HG03108 (cell line): Measurements from ENCODE around the gene FNBP1L.

Experiments
- ATAC-seq: cut with Tn5 transposase; IDR thresholded peaks from one replicate; pipeline ENCODE4 v1.9.1; 2021; ENCODE audit warnings: moderate library complexity; ENCODE audit not compliant: unreplicated experiment

The FNBP1L gene

DNA sequence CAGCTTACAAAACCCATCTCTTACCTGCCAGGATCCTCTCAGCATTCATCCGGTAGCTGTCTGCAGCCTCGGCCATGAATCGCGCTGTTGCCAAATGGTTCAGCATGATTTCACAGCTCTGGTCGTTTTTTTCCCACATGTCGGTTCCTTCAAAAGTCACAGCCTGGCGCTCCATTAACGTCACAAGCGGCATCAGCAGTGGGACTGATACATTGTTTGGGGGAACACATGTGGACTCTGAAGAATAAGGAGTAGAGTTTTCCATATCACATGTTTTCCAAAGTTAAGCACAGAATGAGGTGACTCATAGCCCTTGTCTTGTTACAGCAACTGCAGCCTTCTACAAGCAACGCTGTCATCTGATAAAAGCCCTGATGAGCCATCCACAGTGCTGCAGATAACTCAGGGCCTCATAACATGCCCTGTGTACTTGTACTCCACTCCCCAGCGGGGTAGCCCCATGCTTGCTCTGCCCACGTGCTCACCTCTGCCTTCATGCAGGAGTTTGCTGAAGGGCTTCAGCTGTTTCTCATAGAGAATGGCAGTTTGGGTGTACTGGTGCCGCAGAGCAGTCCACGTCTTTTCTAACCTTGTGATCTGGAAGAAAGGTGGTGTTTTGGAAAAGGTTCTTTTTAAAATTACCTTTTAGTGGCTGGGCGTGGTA is 119.5 kb downstream of the FNBP1L start:
- ATAC-seq: no peak

DNA sequence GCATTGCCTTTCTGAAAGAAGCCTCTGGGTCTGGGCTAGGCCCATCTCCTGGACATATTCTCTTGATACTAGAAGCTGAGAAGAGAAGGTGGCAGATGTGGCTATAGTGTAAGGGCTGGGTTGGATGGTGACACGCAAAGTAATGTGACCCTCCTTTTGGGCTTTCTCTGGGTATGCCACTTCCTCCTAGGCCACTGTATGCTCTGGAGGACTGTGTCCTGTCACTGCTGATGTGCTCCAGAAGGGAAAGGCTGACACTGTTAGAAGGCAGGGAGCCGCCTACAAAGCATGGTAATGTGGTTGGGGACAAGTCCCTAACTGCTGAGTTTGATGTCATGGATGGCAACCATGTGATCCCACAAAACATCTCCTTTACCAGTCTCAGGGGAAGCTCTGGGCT is 121.6 kb downstream of the FNBP1L start:
- no peak for ATAC-seq

DNA sequence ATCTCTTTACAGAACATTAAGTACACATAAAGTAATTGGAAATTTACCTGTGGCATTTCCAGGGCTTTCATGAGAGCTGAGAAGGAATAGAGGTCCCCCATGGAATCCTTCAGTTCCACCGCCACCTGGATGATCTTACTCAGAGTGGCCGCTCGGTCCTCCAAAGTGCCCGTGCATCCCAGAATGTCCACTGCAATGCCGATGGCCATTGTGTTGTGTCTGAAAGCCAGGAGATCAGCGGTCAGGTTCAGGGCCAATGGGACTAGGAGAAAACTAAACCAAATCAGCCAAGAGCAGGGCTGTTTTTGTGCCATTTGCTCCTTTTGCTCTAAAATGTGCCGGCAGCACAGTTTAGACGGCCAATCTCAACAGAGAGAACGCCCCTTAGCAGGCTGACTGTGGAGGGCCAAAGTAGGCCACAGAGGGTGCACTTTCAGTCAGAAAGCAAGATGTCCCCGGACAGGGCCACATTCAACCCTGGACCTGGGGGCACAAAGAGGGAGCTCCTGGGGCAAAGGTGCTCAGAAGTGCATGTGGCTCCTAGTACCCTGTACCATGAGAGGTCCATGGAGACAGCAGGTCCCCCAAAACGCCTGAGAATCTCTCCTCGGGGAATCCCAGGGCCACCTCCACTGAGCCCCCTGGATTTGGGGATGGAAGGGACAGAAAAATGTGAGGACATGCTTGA is 123.8 kb downstream of the FNBP1L start:
- no peak for ATAC-seq

GRCh38 chr1:93573940-93574469 is 126.1 kb downstream of the FNBP1L start:
- no peak for ATAC-seq

GRCh38 chr1:93574511-93574910 is 126.6 kb downstream of the FNBP1L start:
- no peak for ATAC-seq

DNA sequence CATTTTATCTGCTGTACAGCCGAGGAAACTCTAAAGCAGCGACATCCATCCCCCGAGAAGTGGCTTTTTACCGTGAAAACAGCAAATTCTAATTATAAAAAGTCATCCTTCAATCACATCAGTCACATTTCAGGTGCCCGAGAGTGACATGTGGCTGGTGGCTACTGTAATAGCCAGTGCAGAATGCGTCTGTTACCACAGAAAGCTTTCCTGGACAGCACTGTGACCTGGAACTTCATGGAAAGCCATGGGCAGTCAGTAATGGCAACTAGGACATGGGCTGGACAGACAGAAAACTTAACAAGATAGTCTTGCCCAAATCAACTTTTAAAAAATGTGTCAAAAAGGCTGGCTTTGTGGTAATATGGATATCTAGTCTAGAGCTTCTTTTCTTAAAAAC is 127.1 kb downstream of the FNBP1L start:
- ATAC-seq: no peak

GRCh38 chr1:93575621-93576284 is 127.8 kb downstream of the FNBP1L start:
- ATAC-seq: no peak

GRCh38 chr1:93576346-93576745 is 128.4 kb downstream of the FNBP1L start:
- ATAC-seq: no peak

GRCh38 chr1:93576746-93577145 is 128.8 kb downstream of the FNBP1L start:
- ATAC-seq: no peak

DNA sequence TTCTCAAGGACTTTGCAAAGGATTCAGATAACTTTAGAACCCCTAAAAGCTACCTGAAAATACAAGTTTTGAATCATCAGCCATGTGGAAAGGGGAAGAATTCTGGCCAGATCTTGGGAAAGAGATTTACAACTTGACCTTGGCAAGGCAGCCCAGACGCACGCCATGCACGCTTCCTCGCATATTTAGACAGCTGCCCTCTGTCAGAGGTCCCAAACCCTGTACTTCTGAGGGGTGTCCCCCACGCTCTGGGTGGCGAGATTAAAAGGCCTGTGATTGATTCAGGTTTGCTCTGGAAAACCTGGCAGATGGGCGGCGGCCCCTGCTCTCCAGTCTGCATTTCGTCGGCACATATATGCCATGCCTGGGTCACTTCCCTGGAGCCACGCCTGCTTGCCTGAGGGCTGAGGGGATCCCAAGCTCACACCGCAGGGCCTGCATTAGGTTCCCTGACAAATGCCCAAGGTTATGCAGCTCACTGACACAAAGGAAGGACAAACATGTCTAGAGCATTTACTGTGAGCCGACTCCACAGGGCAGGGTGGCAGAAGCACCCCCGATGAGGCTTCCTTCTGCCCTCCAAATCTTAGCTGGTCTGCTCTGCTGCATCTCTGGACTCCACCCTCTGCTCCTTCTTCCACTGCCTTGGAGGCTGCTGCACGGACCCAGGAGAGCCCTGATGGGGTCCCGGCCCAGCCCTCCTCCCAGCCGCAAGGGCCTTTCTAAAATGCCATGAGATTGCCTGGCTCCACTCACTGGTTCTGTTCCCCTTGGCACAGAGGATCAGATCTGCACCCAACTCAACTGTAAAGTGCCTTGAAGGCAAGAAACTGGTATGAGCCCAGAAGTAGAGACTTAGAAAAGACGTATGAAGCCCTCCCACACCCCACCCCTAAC is 129.9 kb downstream of the FNBP1L start:
- ATAC-seq: no peak

GRCh38 chr1:93578433-93578830 is 130.5 kb downstream of the FNBP1L start:
- ATAC-seq: no peak

DNA sequence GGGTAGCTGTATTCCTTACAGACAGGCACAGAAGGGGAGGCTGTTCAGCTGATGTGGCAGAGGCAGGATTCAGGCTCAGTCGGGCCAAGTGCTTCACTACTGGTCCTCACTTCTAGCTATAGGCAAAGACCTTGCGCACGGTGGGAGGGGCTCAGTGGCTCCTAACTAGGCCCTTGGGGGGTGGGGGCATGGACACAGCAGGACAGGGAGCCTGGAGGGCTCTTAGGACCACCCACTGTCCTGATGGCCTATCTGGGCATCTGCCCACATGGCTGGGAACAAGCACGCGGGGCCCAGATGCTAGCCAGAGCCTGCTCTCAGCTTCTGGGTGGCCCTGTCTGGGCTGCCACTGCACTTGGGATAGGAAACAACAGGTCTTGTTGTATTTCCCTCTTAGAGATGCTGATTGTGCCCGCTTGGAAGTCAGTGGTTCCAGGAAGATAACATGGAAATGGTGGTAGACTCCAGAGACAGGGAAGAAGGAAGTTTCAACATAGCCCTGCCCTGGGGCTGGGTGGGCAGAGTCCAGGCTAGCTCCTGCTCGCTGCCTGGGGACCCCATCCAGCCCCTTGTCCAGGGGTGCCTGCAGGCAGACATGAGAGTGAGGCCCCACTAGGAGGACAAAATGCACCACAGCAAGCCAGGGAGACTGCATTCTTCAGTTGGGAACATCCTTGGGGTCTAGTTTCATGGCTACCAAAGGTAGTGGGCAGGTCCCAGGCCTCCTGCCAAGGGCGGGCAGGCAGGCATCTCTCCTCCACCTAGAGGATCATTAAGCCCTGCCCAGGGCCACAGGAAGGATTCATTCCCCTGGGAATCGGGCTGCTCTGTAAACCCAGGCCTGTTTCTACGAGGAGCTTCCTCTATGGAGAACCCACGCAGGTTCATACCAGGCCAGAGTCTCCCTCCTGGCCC is 131.2 kb downstream of the FNBP1L start:
- no peak for ATAC-seq

DNA sequence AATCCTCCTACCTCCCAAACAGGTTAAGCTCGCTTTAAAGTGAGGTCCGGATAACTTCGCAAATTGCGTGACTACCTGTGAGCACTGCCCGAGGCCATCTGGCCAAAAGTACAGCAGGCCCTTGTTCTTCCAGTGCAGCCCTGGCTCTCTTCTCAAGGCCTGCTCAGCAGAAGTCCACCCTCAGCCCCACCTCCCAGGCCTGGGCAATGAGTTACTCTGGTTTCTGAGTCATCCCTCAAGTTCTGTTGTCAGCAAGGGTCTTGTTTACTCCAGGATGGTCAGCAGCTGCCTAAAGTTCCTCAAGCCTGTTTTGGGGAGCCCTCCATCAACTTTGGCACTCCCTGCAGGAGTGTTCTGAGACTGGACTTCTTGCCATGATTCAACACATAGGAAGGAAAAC is 132.0 kb downstream of the FNBP1L start:
- no peak for ATAC-seq

GRCh38 chr1:93581917-93582850 is 134.3 kb downstream of the FNBP1L start:
- ATAC-seq: no peak

DNA sequence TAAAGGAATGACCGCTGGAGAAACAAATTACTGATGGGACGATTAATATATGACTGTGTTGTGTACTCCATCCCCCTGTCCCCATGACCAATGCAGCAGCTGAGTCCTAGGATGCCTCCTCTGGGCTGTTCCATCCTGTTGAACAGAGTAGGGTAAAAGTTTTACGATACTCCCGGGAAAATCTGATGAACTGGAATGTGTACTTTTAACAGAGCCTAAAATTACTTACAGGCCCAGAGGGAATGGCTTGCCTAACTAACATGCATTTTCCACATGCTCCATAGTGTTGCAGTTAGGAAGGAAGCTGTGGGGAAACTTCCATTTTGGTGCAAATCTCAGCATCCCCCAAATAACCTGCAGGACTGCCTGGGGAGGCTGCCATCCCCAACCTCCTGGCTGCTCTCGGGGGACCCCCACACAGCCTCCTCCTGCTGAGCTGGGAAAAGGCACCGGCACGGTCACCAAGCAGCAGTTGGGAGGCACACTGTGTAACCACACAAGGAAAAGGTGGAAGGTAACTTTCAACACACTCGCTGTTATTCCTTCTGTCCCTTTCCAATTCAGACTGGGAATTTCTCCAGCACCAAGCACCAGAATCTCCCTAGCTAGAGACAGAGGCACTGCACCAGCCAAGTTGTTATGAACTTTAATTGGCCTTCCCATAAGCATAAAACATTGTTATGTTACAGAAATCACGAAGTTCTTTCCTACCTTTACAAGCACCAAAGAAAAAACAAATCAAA is 136.5 kb downstream of the FNBP1L start:
- ATAC-seq: no peak

DNA sequence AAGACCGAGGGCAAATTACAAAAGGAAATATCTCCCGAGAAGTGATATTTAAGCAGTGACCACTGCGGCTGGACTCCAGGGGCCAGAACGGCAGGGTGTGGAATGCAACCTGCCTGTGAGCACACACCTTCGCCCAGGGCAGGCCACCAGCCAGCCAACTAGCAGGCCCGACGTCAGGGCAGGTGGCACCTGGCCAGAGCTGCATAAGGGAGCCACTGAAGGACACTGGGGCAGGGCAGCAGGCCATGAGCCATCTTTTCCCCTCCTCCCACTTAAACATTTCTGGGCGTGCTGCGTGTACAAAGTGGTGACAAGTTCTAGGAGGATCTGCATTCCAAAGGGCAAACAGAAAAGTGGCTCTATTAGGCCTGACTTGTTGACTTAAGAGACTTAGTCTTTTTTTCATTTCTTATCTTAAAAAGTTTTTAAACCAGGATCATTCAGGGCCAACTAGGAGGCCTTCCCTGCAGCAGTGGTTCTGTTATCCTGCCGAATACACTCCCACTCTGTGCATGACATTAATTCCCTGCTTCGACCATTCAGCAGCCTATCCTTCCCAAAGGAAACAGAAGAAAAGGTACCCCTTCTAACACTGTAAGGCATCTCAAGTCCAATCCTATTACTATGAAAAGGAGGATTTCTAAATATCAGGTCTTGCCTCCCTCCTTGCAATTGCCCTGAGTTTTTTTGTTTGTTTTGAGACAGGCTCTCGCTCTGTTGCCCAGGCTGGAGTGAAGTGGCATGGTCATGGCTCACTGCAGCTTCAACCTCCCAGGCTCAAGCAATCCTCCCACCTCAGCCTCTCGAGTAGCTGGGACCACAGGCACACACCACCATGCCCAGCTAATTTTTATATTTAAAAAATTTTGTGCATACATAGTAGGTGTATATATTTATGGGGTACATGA is 137.4 kb downstream of the FNBP1L start:
- ATAC-seq: no peak

DNA sequence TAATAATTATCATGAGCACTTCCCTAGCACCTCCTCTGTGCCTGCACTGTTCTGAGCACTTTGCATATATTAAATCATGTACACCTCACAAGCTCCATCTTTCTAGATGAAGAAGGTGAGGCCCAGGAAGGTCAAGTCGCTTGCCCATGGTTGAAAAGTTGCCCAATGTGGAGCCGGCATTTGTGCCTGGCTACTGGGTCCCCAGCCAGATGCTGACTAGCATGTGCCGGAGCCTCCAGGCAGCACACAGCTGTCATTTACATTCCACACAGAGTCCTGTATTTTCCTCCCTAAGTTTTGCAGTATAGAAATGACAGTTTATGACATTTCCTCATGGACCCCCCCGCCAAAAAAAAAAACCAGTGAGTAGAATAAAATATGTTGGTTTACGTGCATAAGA is 139.4 kb downstream of the FNBP1L start:
- ATAC-seq: no peak
